ENCODE measurements around the gene MSANTD3.

MSANTD3 gene

GRCh38 chr9:100466171-100466828 lies 39.4 kb downstream of the MSANTD3 start:
- DNase-seq: no peak

GRCh38 chr9:100466829-100467221 lies 39.9 kb downstream of the MSANTD3 start:
- DNase-seq: no peak

- no peak for DNase-seq
Observed at GRCh38 chr9:100468041-100468440, 41.1 kb downstream of the MSANTD3 start.

GRCh38 chr9:100472268-100472667 lies 45.3 kb downstream of the MSANTD3 start:
- DNase-seq: no peak

GRCh38 chr9:100472788-100473275 lies 45.9 kb downstream of the MSANTD3 start, which contains the start of gene TMEFF1:
Gene TMEFF1, plus strand, starts transcription at chr9:100473149. Its CDS starts 396 bp downstream, at chr9:100473545.
- peak; percentile 14 to 31 for DNase-seq

- DNase-seq: peak in 1 of 2 donors; percentile 1
Observed at GRCh38 chr9:100473276-100474081, 46.5 kb downstream of the MSANTD3 start.

GRCh38 chr9:100474082-100474923 lies 47.4 kb downstream of the MSANTD3 start:
- DNase-seq: no peak

- no peak for DNase-seq
Observed at GRCh38 chr9:100474924-100475276, 48.0 kb downstream of the MSANTD3 start.

- DNase-seq: no peak
Observed at GRCh38 chr9:100477241-100477640, 50.3 kb downstream of the MSANTD3 start.

- no peak for DNase-seq
Observed at GRCh38 chr9:100478192-100478591, 51.2 kb downstream of the MSANTD3 start.

GRCh38 chr9:100479820-100480219 lies 52.9 kb downstream of the MSANTD3 start:
- DNase-seq: no peak

- no peak for DNase-seq
Observed at GRCh38 chr9:100485196-100485595, 58.3 kb downstream of the MSANTD3 start.

GRCh38 chr9:100486479-100487176 lies 59.7 kb downstream of the MSANTD3 start:
- DNase-seq: no peak

- no peak for DNase-seq
Observed at GRCh38 chr9:100488177-100488576, 61.2 kb downstream of the MSANTD3 start.

- DNase-seq: no peak
Observed at GRCh38 chr9:100489836-100490235, 62.9 kb downstream of the MSANTD3 start.

- DNase-seq: no peak
Observed at GRCh38 chr9:100492952-100493351, 66.0 kb downstream of the MSANTD3 start.

- no peak for DNase-seq
Observed at GRCh38 chr9:100498592-100498991, 71.6 kb downstream of the MSANTD3 start.

- DNase-seq: no peak
Observed at GRCh38 chr9:100499460-100499859, 72.5 kb downstream of the MSANTD3 start.

- DNase-seq: no peak
Observed at GRCh38 chr9:100499866-100500265, 72.9 kb downstream of the MSANTD3 start.
